Testis (tissue), 3 donors: ENCODE data around the gene ACBD6. TPM values are rescaled to one million over a fixed set of nuclear protein-coding genes. Genes with fewer than 3 reads are reported as not detected.

Experiments used
- DNase-seq: peaks from one replicate; pipeline ENCODE4 v3.0.0-alpha.2; 2019
- H3K27ac ChIP-seq, 2 donors: fragments of 200-600 bp; sonication (generic); one replicate each; pipeline ENCODE4 v1.5.1; 2019
- H3K27me3 ChIP-seq: fragments of 200-600 bp; sonication (generic); one replicate; pipeline ENCODE4 v1.5.1; 2019
- H3K36me3 ChIP-seq: fragments of 200-600 bp; sonication (generic); one replicate; pipeline ENCODE4 v1.5.1; 2017; ENCODE audit warnings: low read depth; ENCODE audit errors: missing control alignments
- H3K4me1 ChIP-seq: fragments of 200-600 bp; sonication (generic); one replicate; pipeline ENCODE4 v1.5.1; 2019
- H3K4me3 ChIP-seq, 2 donors: fragments of 200-600 bp; sonication (generic); one replicate each; pipeline ENCODE4 v1.5.1; 2017 to 2019
- H3K9me3 ChIP-seq: fragments of 200-600 bp; sonication (generic); one replicate; pipeline ENCODE4 v1.5.1; 2017
- CTCF ChIP-seq, 3 experiments: fragments of 450-650 bp in 2 of 3; fragments of 200-600 bp in 1 of 3; sonication (generic) in 1 of 3; IDR thresholded peaks; one replicate each; pipeline ENCODE4 v1.5.1; 2016 to 2019; ENCODE audit warnings: antibody characterized with exemption in 3 of 3, mild to moderate bottlenecking in 2 of 3, moderate library complexity in 1 of 3
- POLR2A ChIP-seq: fragments of 450-650 bp; IDR thresholded peaks from one replicate; pipeline ENCODE4 v1.6.1; 2017; ENCODE audit warnings: antibody characterized with exemption, mild to moderate bottlenecking, moderate library complexity
- WGBS, 2 donors: methylation state at CpG; one replicate each; pipeline ENCODE4 v1.1.5; 2018; 5-methylcytosine and 5-hydroxymethylcytosine counted together
- intact Hi-C: fragments of 100-400 bp; cut with DNase I; formaldehyde crosslinking; loops from one replicate; pipeline ENCODE4 v1.15.1; 2023; ENCODE audit warnings: low total_unique reads
- polyA plus RNA-seq: library from polyadenylated mRNA; stranded (reverse); fragments of 350-450 nt; fragmentation: Illumina TruSeq; extraction: RNeasy Lipid Tissue Mini Kit (QIAGEN cat#74804); gene quantifications from one replicate; pipeline ENCODE4 v1.2.3, GENCODE V29; 2014; ENCODE audit warnings: low read depth, low replicate concordance; ENCODE audit not compliant: insufficient read depth
- total RNA-seq, 2 donors: library from RNA; depleted of rRNA; stranded (reverse); fragments of >200 nt; gene quantifications; one replicate each; pipeline ENCODE4 v1.2.3, GENCODE V29; 2016

The ACBD6 gene
- total and polyA plus RNA-seq, 3 donors from 2014 or later, result 61.9 to 102 (median 97.2) TPM

GRCh38 chr1:180545991-180546390, 43.6 kb upstream of the ACBD6 start:
- H3K27me3 ChIP-seq, result no peaks in the 10 kb centered on the region
- peaks cover 14% of the 10 kb centered on the region for H3K4me1 ChIP-seq
- no peaks in the 10 kb centered on the region for H3K9me3 ChIP-seq
- H3K4me3 ChIP-seq, result no peak overlapping the region
- no peak for DNase-seq
- WGBS, 2 donors, result 94 to 95% methylated on average over 1 of the region's 1 CpG
- intact Hi-C loops, result no loop called here
- no peaks in the 10 kb centered on the region for H3K36me3 ChIP-seq
- no peak overlapping the region for H3K27ac ChIP-seq
- no peak for TF ChIP-seq POLR2A
- no peak for TF ChIP-seq CTCF (IDR thresholded peaks at IDR 0.05)

GRCh38 chr1:180544050-180544449, 41.7 kb upstream of the ACBD6 start:
- Histone ChIP-seq H3K27ac (no peak overlapping the region), H3K4me1 (peaks cover 14% of the 10 kb centered on the region), H3K27me3 (no peaks in the 10 kb centered on the region), H3K9me3 (no peaks in the 10 kb centered on the region), H3K36me3 (no peaks in the 10 kb centered on the region), H3K4me3 (no peak overlapping the region)
- no peak for DNase-seq
- intact Hi-C loops, result no loop called here
- WGBS, 2 donors, result 63 to 95% methylated on average over 1 to 4 of the region's 4 CpGs
- TF ChIP-seq POLR2A, result no peak
- no peak for TF ChIP-seq CTCF (IDR thresholded peaks at IDR 0.05)

- no peaks in the 10 kb centered on the region for H3K9me3 ChIP-seq
- peak overlapping the region in 1 of 2 donors; percentile 73 for H3K27ac ChIP-seq
- intact Hi-C loops, result no loop called here
- no peak overlapping the region for H3K4me3 ChIP-seq
- DNase-seq, result no peak
- WGBS, 2 donors, result 31 to 50% methylated on average over 2 of the region's 2 CpGs
- H3K4me1 ChIP-seq, result peaks cover 14% of the 10 kb centered on the region
- no peaks in the 10 kb centered on the region for H3K36me3 ChIP-seq
- no peaks in the 10 kb centered on the region for H3K27me3 ChIP-seq
- TF ChIP-seq CTCF (IDR thresholded peaks at IDR 0.05) (no peak), POLR2A (no peak)
These were observed 40.4 kb upstream of the ACBD6 start for GRCh38 chr1:180542838-180543145.

- TF ChIP-seq CTCF (IDR thresholded peaks at IDR 0.05), result no peak
- no peak for TF ChIP-seq POLR2A
- Histone ChIP-seq H3K27ac (peak overlapping the region in 1 of 2 donors; percentile 73), H3K27me3 (no peaks in the 10 kb centered on the region), H3K4me3 (no peak overlapping the region), H3K9me3 (no peaks in the 10 kb centered on the region), H3K36me3 (no peaks in the 10 kb centered on the region), H3K4me1 (peaks cover 14% of the 10 kb centered on the region)
- intact Hi-C loops, result no loop called here
- DNase-seq, result no peak
- WGBS, 2 donors, result 37 to 40% methylated on average over 9 of the region's 9 CpGs
These were observed 39.9 kb upstream of the ACBD6 start for GRCh38 chr1:180542113-180542837.
